NCI-H748 treated with DMSO at 0.1 percent for 48 hours (cell line): ENCODE results near the gene CACNA1H.
"Not testable (repeated sequence)": the region's sequence is repeated elsewhere in the genome, so short reads cannot be mapped to it uniquely, and the experiment has no call there.

Source experiments
- DNase-seq: peaks from one replicate; lab custom pipeline; 2025; lab: John Stamatoyannopoulos, UW

Gene CACNA1H

DNA sequence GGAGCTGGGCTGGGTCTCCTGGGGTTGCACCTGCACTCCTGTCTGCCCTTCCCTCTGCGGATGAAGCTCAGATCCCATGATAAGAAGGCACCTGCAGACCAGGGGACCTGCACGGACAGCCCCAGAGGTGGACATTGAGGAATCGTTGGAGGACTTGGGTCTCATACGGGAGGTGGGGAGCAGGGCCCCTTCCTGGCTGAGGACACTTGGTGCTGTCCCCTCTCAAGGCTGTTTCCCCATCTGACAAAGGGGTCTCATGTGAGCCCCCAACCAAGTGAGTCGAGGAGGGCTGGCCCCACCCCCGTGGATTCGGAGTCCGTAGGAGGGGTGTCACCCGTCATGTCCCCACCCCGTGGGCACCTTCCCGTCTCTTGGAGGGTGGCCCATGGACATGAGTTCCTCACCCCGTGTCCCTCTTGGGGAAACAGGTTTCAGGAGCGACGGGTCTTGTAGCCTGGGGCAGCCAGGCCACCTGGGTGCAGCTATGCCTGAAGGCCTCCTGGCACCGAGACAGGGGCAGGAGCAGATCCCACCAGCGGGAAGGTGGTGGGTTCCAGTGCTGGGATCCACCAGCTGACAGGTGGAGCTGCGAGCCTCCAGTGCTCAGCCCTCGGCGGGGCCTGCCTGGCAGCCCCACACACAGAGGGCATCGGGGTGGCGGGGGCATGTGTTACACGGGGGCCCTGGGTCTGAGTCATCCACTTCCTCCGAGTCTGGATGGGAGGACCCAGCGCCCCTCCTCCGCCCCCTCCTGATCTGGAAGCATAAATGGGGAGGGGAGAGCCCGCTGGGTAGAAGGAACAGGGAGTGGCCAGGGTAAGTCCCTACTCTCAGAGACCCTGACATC, 102.6 kb downstream of the CACNA1H start, which contains the start of gene TPSD1:
Gene TPSD1 (plus strand): TSS at position 794 of the 847 bp plus-strand sequence. CDS start 212 bp downstream, outside the sequence.
- DNase-seq: not testable (repeated sequence)

DNA sequence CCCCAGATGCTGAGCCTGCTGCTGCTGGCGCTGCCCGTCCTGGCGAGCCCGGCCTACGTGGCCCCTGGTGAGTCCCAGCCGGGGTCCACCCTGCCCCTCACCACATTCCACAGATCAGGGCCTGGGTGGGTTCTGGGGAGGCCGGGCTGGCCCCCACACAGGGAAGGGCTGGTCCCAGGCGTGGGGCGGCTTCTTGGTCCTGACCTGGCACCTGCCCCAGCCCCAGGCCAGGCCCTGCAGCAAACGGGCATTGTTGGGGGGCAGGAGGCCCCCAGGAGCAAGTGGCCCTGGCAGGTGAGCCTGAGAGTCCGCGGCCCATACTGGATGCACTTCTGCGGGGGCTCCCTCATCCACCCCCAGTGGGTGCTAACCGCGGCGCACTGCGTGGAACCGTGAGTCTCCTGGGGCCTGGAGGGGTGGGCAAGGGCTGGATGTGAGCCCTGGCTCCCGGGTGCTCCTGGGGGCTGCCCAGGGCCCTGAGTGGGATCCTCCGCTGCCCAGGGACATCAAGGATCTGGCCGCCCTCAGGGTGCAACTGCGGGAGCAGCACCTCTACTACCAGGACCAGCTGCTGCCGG, 103.5 kb downstream of the CACNA1H start:
- not testable (repeated sequence) for DNase-seq

GRCh38 chr16:1256874-1257322, 104.0 kb downstream of the CACNA1H start:
- no peak for DNase-seq

GRCh38 chr16:1257561-1258224, 104.8 kb downstream of the CACNA1H start:
- DNase-seq: no peak

DNA sequence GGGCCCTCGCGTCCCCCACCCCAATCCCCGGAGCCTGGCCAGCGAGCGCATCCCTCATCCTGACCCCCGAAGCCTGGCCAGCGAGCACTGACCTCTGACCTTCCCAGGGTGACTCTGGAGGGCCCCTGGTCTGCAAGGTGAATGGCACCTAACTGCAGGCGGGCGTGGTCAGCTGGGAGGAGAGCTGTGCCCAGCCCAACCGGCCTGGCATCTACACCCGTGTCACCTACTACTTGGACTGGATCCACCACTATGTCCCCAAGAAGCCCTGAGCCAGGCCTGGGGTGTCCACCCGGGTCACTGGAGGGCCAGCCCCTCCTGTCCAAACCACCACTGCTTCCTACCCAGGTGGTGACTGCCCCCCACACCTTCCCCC, 105.3 kb downstream of the CACNA1H start:
- no peak for DNase-seq

DNA sequence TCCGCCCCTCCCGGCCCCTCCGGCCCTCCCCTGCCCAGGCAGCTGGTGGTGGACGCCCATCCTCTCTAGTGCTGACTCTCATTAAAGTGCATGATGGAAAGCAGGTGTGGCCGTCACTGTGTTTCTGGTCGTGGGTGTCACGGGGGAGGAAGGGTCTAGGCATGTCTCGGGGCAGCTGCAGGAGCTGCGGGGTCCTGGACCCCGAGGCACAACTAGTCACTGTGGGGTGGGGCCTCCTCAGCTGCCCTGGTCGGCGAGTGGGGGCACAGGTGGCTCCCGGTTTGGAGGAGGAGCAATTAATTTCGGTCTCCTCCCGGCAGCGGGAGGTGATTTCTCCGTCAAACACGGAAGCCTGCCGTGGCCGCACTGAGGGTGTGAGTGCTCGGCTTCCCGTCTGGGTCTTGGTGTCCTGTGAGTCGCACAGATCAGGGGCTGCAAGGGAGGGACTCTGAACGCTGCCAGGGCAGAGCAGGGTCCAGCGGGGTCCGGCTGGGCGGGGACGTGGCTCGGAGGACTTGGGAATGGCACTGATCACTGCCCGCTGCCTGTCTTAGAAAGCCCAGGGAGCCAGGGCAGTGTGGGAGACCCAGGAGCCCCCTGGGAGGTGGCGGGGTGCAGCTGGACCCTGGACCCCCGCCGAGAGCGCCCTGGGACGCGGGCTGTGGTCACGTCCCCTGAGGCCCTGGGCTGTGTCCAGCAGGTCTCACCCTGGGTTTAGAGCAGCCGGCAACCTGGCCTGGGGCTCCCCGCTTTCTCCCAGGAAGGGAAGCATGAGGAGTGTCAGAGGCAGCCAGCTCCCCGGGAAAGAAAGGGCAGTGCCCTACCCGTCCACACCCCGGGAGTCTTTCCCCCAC, 106.2 kb downstream of the CACNA1H start:
- no peak for DNase-seq

- DNase-seq: no peak
These were observed 106.8 kb downstream of the CACNA1H start for GRCh38 chr16:1259760-1260068.

DNA sequence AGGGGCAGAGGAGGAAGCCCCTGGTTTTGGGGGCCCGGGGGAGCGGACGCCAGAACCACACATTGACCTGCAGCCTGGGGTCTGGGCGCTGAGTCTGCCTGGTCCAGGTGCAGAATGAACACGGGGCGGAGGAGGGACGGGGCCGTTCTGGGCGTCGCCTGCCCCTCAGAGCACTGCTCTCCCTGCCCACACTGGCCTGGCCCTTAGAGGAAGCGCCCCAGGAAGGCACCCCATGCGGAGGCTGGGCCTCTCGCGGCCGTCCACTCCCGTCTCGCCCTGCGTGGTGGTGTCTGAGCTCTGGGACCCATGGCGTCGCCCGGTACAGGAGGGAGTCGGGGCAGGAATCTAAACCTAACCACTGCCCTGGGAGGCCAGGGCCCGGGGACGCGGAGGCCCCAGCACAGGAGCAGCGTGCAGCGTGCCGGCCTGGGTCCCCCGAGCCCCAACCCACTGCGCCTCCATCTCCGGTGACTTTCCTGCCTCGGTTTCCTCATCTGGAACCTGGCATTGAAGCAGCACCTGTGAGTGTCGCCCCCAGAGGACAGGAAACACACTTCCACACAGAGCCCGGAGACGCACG, 107.3 kb downstream of the CACNA1H start:
- no peak for DNase-seq

DNA sequence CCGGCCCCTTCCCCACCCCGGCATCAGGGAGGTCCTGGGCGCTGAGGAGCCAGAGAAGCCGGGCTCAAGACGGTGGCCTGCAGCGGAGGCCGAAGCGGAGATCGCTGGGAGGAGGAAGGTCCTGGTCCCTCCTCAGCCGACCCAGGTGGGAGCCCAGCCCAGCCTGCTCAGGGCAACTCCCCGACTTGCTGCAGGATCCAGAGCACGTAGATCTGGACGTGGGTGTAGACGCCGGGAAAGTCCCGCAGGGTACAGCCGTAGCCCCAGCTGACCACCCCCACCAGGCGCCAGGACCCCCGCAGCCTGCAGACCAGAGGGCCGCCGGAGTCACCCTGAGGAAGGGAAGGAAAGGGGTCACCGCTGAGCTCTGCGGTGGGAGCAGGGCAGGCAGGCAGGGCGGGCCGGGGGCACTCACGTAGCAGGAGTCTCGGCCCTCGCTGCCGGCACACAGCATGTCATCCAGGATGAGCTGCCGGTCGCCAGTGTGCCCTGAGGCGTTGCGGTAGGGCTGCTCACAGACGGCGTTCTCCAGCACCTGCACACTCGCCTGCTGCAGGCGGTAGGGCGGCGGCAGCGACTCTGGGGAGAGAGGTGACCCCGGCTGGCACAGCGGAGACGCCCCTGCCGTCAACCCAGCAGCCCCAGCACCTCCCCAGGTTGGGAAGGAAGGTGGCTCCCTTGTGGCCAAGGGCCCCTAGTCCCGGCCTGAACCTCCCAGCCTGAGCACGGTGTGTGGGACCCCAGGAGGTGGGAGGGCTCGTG, 108.4 kb downstream of the CACNA1H start:
- no peak for DNase-seq

DNA sequence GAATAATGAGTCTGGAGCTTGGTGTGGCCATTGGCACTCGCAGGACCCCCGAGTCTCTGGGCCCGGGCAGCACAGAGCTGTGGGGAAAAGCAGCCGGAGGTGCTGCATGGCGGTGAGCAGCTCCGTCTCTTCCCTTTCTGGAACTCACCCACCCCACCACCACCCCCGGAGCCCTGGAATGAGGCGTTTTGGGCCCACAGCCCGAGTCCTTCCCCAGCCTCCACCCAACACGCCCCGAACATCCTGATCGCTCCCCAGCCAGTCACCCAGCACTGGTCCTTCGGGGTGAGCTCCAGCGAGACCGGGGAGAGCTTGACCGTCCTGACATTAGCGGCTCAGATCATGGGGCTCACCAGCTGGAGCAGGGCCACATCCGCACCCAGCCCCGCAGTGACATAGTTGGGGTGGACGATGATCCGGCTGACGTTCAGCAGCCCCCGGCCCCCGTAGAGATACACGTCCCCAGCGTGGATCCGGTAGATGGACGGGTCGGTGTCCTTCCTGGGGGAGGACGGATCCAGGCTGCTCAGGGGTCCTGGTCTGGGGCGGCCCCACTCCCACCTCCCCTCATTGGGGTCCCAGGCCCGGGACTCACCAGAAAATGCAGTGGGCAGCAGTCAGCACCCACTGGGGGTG, 109.4 kb downstream of the CACNA1H start:
- DNase-seq: no peak

DNA sequence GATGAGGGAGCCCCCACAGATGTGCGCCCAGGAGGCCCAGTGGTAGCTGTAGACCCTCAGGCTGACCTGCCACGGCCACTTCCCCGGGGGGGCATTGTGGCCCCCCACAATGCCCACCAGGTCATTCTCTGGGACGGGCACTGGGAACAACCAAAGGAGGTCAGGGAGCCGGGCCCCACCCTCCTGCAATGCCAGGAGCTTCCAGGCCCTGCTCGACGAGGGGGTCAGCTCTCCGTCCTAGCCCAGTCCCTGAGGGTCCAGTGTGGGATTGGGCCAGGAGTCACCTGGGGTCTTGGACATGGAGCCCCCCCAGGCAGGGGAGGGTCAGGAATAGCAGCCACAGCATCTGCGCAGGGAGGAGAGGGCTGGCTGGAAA, 109.9 kb downstream of the CACNA1H start:
- no peak for DNase-seq

- no peak for DNase-seq
These were observed 110.9 kb downstream of the CACNA1H start for GRCh38 chr16:1263591-1264344.

DNA sequence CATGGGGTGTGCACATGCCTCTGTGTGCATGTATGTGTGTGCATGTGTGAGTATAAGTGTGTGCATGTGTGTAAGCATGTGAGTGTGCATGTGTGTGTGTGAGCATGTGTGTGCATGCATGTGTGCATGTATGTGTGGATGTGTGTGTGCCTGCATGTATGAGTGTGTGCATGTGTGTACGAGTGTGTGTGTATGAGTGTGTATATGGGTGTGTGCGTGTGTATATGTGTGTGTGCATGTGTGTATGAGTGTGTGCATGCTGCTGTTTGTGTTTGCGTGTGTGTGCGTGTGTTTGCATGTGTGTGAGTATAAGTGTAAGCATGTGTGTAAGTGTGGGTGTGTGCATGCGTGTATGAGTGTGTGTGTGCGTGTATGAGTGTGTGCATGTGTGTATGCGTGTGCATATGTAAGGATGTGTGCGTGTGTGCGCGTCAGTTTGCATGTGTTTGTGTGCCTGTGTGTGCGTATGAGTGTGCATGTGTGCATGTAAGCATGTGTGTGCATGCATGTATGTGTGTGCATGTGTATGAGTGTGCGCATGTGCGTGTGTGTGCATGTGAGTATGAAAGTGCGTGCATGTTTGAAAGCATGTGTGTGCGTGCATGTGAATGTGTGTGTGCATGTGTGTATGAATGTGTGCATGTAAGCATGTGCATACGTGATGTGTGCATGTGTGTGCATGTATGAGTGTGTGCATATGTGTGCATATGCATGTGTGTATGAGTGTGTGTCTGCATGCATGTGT, 111.6 kb downstream of the CACNA1H start:
- DNase-seq: no peak

DNA sequence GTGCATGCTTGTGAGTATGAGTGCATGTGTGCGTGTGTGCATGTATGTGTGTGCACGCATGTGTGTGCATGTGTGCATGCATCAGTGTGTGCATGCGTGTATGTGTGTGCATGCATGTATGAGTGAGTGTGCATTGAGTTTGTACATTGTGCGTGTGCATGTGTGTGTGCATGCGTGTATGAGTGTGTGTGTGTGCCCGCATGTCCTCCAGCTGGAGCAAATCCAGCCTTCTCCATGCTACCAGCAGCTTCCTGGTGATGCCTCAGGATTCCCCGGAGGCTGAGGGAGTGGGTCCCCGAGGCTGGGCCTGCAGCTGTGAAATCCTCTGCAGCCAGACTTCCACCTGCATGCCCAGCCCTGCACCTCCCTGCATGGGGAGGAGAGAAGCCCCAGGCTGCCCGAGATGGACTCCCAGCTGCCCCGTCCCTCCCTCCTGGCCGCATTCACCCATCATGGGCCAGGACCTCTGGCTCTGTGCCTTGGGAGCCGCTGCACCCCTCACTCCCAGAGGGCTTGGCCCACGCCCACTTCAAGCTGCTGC, 112.3 kb downstream of the CACNA1H start:
- DNase-seq: no peak

DNA sequence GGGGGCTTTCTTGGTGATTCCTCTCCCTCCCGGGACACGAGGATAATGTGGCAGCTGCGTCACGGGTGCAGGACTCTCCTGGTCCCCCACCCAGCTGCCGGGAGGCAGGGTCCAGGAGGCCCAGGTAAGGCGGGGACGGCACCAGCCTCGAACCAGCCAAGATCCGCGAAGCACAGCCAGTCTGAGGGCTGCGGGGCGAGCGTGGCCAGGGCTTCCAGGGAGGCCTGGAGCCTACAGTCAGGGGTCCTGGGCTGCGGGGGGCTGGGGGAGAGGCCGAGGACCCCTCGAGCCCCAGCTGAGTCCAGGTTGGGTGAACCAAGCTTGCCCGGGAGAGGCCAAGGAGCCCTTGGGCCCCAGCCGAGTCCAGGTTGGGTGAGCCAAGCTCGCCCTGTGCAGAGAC, 112.9 kb downstream of the CACNA1H start:
- DNase-seq: no peak

DNA sequence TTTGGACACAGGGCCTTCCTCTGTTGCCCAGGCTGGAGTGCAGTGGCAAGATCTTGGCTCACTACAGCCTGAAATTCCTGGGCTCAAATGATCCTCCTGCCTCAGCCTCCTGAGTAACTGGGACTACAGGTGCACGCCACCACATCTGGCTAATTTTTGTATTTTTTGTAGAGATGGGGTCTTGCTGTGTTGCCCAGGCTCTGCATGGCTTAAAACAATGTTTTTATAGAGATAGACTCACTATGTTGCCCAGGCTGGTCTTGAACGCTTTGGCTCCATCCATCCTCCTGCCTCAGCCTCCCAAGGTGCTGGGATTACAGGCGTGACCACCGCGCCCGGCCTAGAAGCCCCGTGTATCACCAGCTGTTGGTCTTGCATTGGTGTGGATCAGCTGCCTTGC, 116.5 kb downstream of the CACNA1H start:
- not testable (repeated sequence) for DNase-seq

GRCh38 chr16:1271380-1271723, 118.4 kb downstream of the CACNA1H start:
- no peak for DNase-seq
